Measurements from ENCODE around the gene SLC30A4.
A peak's percentile ranks its signal among the peaks of the same experiment; 100 is the strongest.
"Not testable (repeated sequence)": the region's sequence is repeated elsewhere in the genome, so short reads cannot be mapped to it uniquely, and the experiment has no call there.

Gene SLC30A4

GRCh38 chr15:45510758-45511280 is 11.7 kb downstream of the SLC30A4 start:
- DNase-seq (ENCODE audit: low read depth in 3 of 3) = no peak

GRCh38 chr15:45507143-45507542 is 15.4 kb downstream of the SLC30A4 start:
- DNase-seq (ENCODE audit: low read depth in 3 of 3) = not testable (repeated sequence)

- no peak for DNase-seq (ENCODE audit: low read depth in 3 of 3)
Observed at GRCh38 chr15:45499426-45499825, 23.1 kb downstream of the SLC30A4 start.

GRCh38 chr15:45498701-45499100 is 23.9 kb downstream of the SLC30A4 start:
- DNase-seq (ENCODE audit: low read depth in 3 of 3) = no peak

GRCh38 chr15:45497261-45497660 is 25.3 kb downstream of the SLC30A4 start:
- DNase-seq (ENCODE audit: low read depth in 3 of 3) = no peak

- no peak for DNase-seq (ENCODE audit: low read depth in 3 of 3)
Observed at GRCh38 chr15:45496658-45497057, 25.9 kb downstream of the SLC30A4 start.

- DNase-seq (ENCODE audit: low read depth in 3 of 3) = no peak
Observed at GRCh38 chr15:45495588-45495987, 27.0 kb downstream of the SLC30A4 start.

- DNase-seq (ENCODE audit: low read depth in 3 of 3) = no peak
Observed at GRCh38 chr15:45489690-45490238, 32.8 kb downstream of the SLC30A4 start.

GRCh38 chr15:45486317-45486716 is 36.2 kb downstream of the SLC30A4 start:
- no peak for DNase-seq (ENCODE audit: low read depth in 3 of 3)

GRCh38 chr15:45481135-45481534 is 41.4 kb downstream of the SLC30A4 start:
- DNase-seq (ENCODE audit: low read depth in 3 of 3) = no peak

- DNase-seq (ENCODE audit: low read depth in 3 of 3) = no peak
Observed at GRCh38 chr15:45476410-45476809, 46.1 kb downstream of the SLC30A4 start.

GRCh38 chr15:45474799-45475198 is 47.8 kb downstream of the SLC30A4 start:
- no peak for DNase-seq (ENCODE audit: low read depth in 3 of 3)

- no peak for DNase-seq (ENCODE audit: low read depth in 3 of 3)
Observed at GRCh38 chr15:45473068-45473467, 49.5 kb downstream of the SLC30A4 start.

GRCh38 chr15:45471151-45471550 is 51.4 kb downstream of the SLC30A4 start:
- no peak for DNase-seq (ENCODE audit: low read depth in 3 of 3)

- DNase-seq (ENCODE audit: low read depth in 3 of 3) = no peak
Observed at GRCh38 chr15:45469441-45469840, 53.1 kb downstream of the SLC30A4 start.

GRCh38 chr15:45469027-45469426 is 53.5 kb downstream of the SLC30A4 start:
- DNase-seq (ENCODE audit: low read depth in 3 of 3) = no peak

- no peak for DNase-seq (ENCODE audit: low read depth in 3 of 3)
Observed at GRCh38 chr15:45468294-45468693, 54.3 kb downstream of the SLC30A4 start.

GRCh38 chr15:45458746-45459403 is 63.7 kb downstream of the SLC30A4 start:
- DNase-seq (ENCODE audit: low read depth in 3 of 3) = peak; percentile 55 to 74 (median 62)

GRCh38 chr15:45457641-45458539 is 64.7 kb downstream of the SLC30A4 start:
- peak; percentile 34 to 78 (median 76) for DNase-seq (ENCODE audit: low read depth in 3 of 3)

- DNase-seq (ENCODE audit: low read depth in 3 of 3) = no peak
Observed at GRCh38 chr15:45457220-45457619, 65.3 kb downstream of the SLC30A4 start.

- peak; percentile 34 to 71 (median 44) for DNase-seq (ENCODE audit: low read depth in 3 of 3)
Observed at GRCh38 chr15:45456212-45457106, 66.1 kb downstream of the SLC30A4 start.
